SJSA1 (cell line): ENCODE data around the gene ECEL1. TPM values are rescaled to one million over a fixed set of nuclear protein-coding genes. Genes with fewer than 3 reads are reported as not detected.

Experiments used
- DNase-seq, 2 experiments: peaks; one replicate each; pipeline ENCODE4 v3.0.0-alpha.2; 2015 to 2020; ENCODE audit warnings: low spot score in 2 of 2, low read depth in 1 of 2
- H3K27ac ChIP-seq: fragments of 250-450 bp; sonication (Bioruptor Pico); 2 replicates; pipeline ENCODE4 v1.5.1; 2020; ENCODE audit warnings: mild to moderate bottlenecking, moderate library complexity
- H3K27me3 ChIP-seq: fragments of 250-450 bp; sonication (Bioruptor Pico); replicated peaks from 2 replicates; pipeline ENCODE4 v1.5.1; 2020; ENCODE audit warnings: mild to moderate bottlenecking, moderate library complexity
- H3K36me3 ChIP-seq: fragments of 250-450 bp; sonication (Bioruptor Pico); 2 replicates; pipeline ENCODE4 v1.5.1; 2020; ENCODE audit warnings: mild to moderate bottlenecking
- H3K4me1 ChIP-seq: fragments of 250-450 bp; sonication (Bioruptor Pico); replicated peaks from 2 replicates; pipeline ENCODE4 v1.6.1; 2021; ENCODE audit warnings: mild to moderate bottlenecking
- H3K4me3 ChIP-seq: fragments of 250-450 bp; sonication (Bioruptor Pico); 2 replicates; pipeline ENCODE4 v1.5.1; 2020; ENCODE audit warnings: mild to moderate bottlenecking
- H3K9me3 ChIP-seq: fragments of 250-450 bp; sonication (Bioruptor Pico); replicated peaks from 2 replicates; pipeline ENCODE4 v1.5.1; 2020; ENCODE audit warnings: mild to moderate bottlenecking
- total RNA-seq: library from RNA; depleted of rRNA; stranded (reverse); fragments of >200 nt; shearing (Covaris generic); gene quantifications from 2 replicates; pipeline ENCODE4 v1.2.3, GENCODE V29; 2014

Gene ECEL1
- total RNA-seq, 1 experiment from 2014 or later = not detected

- no peaks in the 10 kb centered on the region for H3K9me3 ChIP-seq
- H3K36me3 ChIP-seq = no peaks in the 10 kb centered on the region
- H3K27ac ChIP-seq = no peak overlapping the region
- peaks cover 61% of the 10 kb centered on the region for H3K27me3 ChIP-seq
- no peak for DNase-seq
- H3K4me3 ChIP-seq = no peak overlapping the region
- 0 out of 2 replicates have a peak, but pooled peaks cover 4% of the 10 kb centered on the region for H3K4me1 ChIP-seq
These were observed 1.2 kb upstream of the ECEL1 start for GRCh38 chr2:232488721-232489300.

DNA sequence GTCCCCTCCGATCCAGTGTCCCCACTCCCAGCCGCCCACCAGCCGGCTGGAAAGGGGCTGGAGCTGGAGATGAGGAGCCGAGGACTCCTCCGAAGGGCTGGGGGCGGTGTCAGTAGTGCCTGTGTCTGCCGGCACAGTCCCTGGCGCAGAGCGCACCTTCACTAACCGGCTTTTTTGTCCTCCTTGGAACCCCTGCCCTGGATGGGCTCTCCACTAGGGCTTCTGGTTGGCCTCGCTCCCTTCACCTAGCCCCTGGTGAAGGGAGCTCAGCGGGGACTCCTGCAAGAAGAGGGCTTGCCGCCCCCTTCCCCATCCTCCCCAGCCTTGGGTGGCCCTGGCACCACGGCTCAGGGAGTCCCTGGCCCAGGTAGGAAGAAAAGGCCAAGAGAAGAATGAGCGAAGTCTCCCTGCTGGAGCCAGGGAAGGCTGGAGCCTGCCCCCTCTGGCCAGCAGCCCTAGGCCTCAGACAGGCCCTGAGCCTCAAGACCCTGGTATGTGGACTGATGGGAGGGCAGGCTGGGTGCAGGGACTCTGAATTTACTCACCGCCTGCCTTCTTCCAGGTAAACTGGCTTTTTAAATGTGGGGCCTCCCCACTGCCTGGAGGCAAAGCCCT is 570 bp upstream of the ECEL1 start:
- Histone ChIP-seq H3K9me3 (no peaks in the 10 kb centered on the region), H3K27ac (no peak overlapping the region), H3K4me3 (no peak overlapping the region), H3K36me3 (no peaks in the 10 kb centered on the region), H3K4me1 (0 out of 2 replicates have a peak, but pooled peaks cover 4% of the 10 kb centered on the region), H3K27me3 (peaks cover 59% of the 10 kb centered on the region)
- no peak for DNase-seq

GRCh38 chr2:232486558-232487384 is 863 bp downstream of the ECEL1 start:
- Histone ChIP-seq H3K4me1 (0 out of 2 replicates have a peak, but pooled peaks cover 4% of the 10 kb centered on the region), H3K4me3 (no peak overlapping the region), H3K27me3 (peaks cover 60% of the 10 kb centered on the region), H3K9me3 (no peaks in the 10 kb centered on the region), H3K36me3 (no peaks in the 10 kb centered on the region), H3K27ac (no peak overlapping the region)
- DNase-seq = no peak

GRCh38 chr2:232485757-232486557 is 1.7 kb downstream of the ECEL1 start:
- peaks cover 58% of the 10 kb centered on the region for H3K27me3 ChIP-seq
- no peaks in the 10 kb centered on the region for H3K36me3 ChIP-seq
- no peak for DNase-seq

DNA sequence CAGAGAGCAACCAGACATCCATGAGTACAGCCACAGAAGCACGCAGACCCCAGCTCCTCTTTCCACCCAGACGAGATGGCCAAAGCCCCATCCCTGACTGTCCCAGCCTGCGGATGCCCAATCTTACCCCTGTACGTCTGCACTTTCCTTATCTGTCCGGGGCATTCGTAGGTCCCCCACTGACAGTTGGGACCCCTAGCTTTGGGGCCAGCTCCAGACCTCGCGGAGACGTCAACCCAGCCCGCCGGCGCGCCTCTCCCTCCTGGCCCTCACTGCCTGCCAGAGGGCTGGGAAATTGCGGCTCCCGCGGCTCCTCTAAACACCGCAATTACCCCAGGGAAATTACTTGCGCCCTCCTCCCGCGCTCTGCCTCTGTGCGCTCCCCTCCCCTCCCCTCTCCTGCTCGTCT is 2.3 kb downstream of the ECEL1 start:
- Histone ChIP-seq H3K9me3 (no peaks in the 10 kb centered on the region), H3K27ac (no peak overlapping the region), H3K4me3 (no peak overlapping the region), H3K27me3 (peaks cover 58% of the 10 kb centered on the region), H3K36me3 (no peaks in the 10 kb centered on the region), H3K4me1 (0 out of 2 replicates have a peak, but pooled peaks cover 4% of the 10 kb centered on the region)
- no peak for DNase-seq

More at GRCh38 chr2:232485757-232486557, 1.7 kb downstream of the ECEL1 start:
- H3K4me3 ChIP-seq = no peak overlapping the region
- H3K27ac ChIP-seq = no peak overlapping the region
- H3K9me3 ChIP-seq = no peaks in the 10 kb centered on the region
- H3K4me1 ChIP-seq = 0 out of 2 replicates have a peak, but pooled peaks cover 4% of the 10 kb centered on the region

GRCh38 chr2:232484628-232485347 is 2.8 kb downstream of the ECEL1 start:
- H3K36me3 ChIP-seq = no peaks in the 10 kb centered on the region
- peaks cover 58% of the 10 kb centered on the region for H3K27me3 ChIP-seq
- no peak overlapping the region for H3K4me3 ChIP-seq
- no peak for DNase-seq
- H3K4me1 ChIP-seq = 0 out of 2 replicates have a peak, but pooled peaks cover 4% of the 10 kb centered on the region
- no peaks in the 10 kb centered on the region for H3K9me3 ChIP-seq
- no peak overlapping the region for H3K27ac ChIP-seq

- Histone ChIP-seq H3K4me1 (0 out of 2 replicates have a peak, but pooled peaks cover 4% of the 10 kb centered on the region), H3K27me3 (peaks cover 62% of the 10 kb centered on the region), H3K36me3 (no peaks in the 10 kb centered on the region), H3K4me3 (no peak overlapping the region), H3K27ac (no peak overlapping the region), H3K9me3 (no peaks in the 10 kb centered on the region)
- DNase-seq = no peak
These were observed 3.6 kb downstream of the ECEL1 start for GRCh38 chr2:232483923-232484627.

- H3K27me3 ChIP-seq = peaks cover 55% of the 10 kb centered on the region
These were observed 4.2 kb downstream of the ECEL1 start for GRCh38 chr2:232483311-232483922.

GRCh38 chr2:232482301-232483238 is 5.1 kb downstream of the ECEL1 start:
- Histone ChIP-seq H3K27me3 (peaks cover 49% of the 10 kb centered on the region), H3K27ac (no peak overlapping the region), H3K36me3 (no peaks in the 10 kb centered on the region), H3K4me3 (no peak overlapping the region), H3K9me3 (no peaks in the 10 kb centered on the region), H3K4me1 (0 out of 2 replicates have a peak, but pooled peaks cover 4% of the 10 kb centered on the region)
- no peak for DNase-seq

More at GRCh38 chr2:232483311-232483922, 4.2 kb downstream of the ECEL1 start:
- Histone ChIP-seq H3K4me1 (0 out of 2 replicates have a peak, but pooled peaks cover 4% of the 10 kb centered on the region), H3K36me3 (no peaks in the 10 kb centered on the region), H3K9me3 (no peaks in the 10 kb centered on the region), H3K27ac (no peak overlapping the region), H3K4me3 (no peak overlapping the region)
- no peak for DNase-seq

GRCh38 chr2:232481322-232482140 is 6.1 kb downstream of the ECEL1 start:
- H3K4me1 ChIP-seq = no peaks in the 10 kb centered on the region
- H3K9me3 ChIP-seq = no peaks in the 10 kb centered on the region
- no peak overlapping the region for H3K27ac ChIP-seq
- peaks cover 39% of the 10 kb centered on the region for H3K27me3 ChIP-seq
- no peaks in the 10 kb centered on the region for H3K36me3 ChIP-seq
- DNase-seq = no peak
- H3K4me3 ChIP-seq = no peak overlapping the region
